GM18498 (cell line): ENCODE measurements around the gene MED1.

ENCODE experiments used
- ATAC-seq: cut with Tn5 transposase; IDR thresholded peaks from one replicate; pipeline ENCODE4 v1.9.1; 2021; ENCODE audit warnings: mild to moderate bottlenecking, moderate library complexity; ENCODE audit not compliant: unreplicated experiment

Gene MED1

DNA sequence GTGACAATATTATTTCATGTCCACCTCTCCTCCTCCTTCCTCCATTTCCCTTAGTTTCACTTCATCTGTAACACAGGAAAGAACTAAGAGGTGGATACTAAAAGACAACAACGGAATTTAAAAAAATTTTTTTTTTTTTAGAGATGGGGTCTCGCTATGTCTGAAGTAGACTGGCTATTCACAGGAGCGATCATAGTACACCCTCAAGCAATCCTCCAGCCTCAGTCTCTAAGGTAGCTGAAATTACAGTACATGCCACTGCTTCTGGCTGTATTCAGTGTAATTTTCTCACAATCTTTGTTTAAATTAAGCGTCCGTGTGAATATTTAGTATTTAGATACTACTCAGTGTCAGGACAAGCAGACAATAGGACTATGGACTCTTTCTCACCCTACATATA is 85.2 kb downstream of the MED1 start:
- no peak for ATAC-seq

DNA sequence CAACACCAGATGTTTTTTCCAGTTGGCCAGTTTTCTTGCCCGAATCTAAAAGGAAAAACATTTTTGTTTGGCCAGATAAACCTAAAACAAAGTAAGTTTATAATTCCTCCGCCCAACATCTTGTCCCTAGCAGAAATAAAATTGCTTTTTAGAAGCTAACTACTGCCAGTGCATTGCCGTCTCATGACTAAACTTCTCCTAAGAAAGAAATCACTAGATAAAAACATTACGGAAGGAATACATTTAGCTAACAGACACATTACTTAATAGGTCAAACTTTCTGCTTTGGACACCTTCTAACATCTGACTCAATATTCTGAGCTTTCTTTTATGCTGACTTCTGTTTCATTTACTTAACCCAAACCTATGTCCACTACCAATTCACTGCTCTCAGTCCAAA is 85.8 kb downstream of the MED1 start:
- no peak for ATAC-seq

DNA sequence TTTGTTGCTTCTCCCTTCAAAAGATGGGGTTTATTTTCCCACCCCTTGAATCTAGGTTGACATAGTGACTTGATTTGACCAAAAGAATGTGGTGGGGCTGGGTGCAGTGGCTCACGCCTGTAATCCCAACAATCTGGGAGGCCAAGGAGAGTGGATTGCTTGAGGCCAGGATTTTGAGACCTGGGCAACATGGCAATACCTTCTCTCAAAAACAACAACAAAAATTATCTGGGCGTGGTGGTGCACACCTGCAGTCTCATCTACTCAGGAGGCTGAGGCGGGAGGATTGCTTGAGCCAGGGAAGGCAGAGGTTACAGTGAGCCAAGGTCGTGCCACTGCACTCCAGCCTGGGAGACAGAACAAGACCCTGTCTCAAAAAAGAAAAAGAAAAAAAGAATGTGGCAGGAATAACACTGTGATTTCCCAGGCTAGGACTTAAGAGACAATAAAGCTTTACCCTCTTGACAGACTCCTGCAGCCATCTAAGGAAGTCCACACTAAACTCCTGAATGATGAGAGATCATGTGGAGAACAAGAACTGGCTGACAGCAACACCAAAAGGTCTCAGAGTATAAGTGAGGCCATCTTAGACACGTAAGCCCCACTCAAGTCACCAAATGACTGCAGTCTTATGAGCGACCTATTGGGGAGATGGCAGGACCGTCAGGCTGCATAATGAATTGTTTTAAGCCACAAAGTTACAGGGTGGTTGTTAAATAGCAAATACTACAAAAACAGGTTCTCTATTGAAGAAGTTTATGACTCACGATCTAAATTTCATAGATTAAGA is 86.6 kb downstream of the MED1 start:
- no peak for ATAC-seq

DNA sequence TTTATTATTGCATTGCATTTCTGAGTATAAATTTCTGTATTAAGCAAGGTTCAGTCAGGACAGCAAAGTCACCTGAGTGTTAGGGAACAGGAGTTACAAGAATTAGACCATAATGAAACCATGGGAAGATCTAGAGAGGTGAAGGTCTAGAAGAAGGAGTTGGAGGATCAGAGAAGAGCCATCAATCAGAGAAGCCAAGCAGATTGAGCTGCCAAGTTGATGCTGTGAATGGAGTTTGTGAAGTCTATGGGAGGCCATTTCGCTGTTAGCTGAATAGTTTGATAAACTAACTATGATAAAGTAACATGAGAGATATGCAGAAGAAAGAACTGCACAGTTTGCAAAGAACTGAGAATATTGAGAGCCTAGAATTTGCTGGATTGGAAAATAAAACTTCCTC is 90.0 kb downstream of the MED1 start:
- ATAC-seq = no peak

DNA sequence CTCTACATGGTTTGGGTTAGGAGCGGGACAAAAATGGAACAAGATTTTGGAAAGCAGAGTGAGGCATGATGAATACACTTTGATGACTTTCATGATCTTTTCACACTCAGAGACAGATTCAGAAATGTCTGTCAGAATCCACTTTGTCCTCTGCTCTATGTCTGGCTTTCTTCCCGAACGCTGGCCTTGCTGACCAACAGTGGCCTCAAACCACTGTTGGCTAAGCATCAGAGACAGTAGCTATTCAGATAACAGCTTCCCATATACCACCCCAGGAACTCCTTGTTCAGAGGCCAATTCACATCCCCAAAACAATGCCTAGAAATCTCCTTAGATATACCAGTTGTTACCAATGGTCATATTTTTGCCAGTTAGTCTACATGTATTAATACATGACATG is 90.5 kb downstream of the MED1 start:
- no peak for ATAC-seq

DNA sequence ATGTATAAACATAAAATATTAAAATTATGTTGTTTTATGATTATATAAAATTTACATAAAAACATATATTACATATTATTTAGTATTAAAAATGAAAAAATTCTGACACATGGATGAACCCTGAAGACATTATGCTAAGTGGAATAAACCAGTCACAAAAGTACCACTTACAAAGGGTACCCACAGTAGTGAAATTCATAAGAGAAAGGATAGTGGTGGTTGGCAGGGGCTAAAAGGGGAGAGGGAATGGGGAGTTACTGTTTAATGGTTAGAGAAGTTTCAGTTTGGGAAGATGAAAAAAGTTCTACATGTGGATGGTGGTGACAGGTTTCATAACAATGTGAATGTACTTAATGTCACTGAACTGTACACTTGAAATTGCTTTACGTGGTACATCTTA is 91.1 kb downstream of the MED1 start:
- no peak for ATAC-seq

DNA sequence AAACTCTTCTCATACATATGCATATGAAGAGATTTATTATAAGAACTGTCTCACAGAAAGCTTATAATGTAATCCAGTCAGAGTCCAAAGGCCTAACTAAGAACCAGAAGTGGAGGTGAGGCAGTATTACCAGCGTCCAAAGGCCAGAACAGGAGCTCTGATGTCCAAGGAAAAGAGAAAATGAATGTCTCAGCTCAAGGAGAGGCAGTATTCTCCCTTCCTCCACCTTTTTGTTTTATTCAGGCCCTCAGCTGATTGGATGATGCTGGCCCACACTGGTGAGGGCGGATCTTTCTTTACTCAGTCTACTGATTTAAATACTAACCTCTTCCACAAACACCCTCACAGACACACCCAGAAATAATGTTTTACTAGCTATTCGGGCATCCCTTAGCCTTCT is 93.1 kb downstream of the MED1 start:
- no peak for ATAC-seq

DNA sequence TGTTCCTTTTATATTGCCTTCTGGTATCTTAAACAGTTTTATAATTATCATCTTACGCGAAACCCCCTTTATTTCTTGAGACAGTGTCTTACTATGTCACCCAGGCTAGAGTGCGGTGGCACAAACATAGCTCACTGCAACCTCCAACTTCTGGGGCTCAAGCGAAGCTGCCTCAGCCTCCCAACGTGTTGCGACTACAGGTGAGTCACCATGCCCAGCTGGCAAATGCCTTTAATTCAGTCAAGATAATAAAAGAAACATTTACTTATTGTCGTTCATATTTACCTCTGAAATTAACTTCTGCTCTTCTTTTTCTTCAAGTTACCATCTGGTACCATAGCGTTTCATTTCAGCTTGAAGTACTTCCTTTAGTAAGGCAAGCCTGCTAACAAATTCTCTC is 93.6 kb downstream of the MED1 start:
- no peak for ATAC-seq
